Neuron (in vitro differentiated cells): ENCODE measurements around the gene ADAMTS2.

Experiments
- H2AFZ ChIP-seq: one replicate; pipeline ENCODE4 v1.6.1; 2013; ENCODE audit warnings: low read depth, mild to moderate bottlenecking, inconsistent platforms, low read length, moderate library complexity
- H3K27me3 ChIP-seq: one replicate; pipeline ENCODE4 v1.6.1; 2013; ENCODE audit warnings: low read length; ENCODE audit not compliant: insufficient read depth
- H3K36me3 ChIP-seq: one replicate; pipeline ENCODE4 v1.6.1; 2013; ENCODE audit warnings: low read length; ENCODE audit not compliant: insufficient read depth
- H3K4me1 ChIP-seq: one replicate; pipeline ENCODE4 v1.6.1; 2013; ENCODE audit warnings: low read length; ENCODE audit not compliant: insufficient read depth
- H3K4me3 ChIP-seq: 2 replicates; pipeline ENCODE4 v1.5.1; 2013; ENCODE audit warnings: mild to moderate bottlenecking, low read length, moderate library complexity
- H3K9me3 ChIP-seq: one replicate; pipeline ENCODE4 v1.6.1; 2013; ENCODE audit warnings: low read length

Gene ADAMTS2

GRCh38 chr5:179344431-179345182 is 654 bp downstream of the ADAMTS2 start:
- Histone ChIP-seq H3K9me3 (no peaks in the 10 kb centered on the region), H3K36me3 (no peaks in the 10 kb centered on the region), H3K4me3 (peak overlapping the region; percentile 19), H2AFZ (peak overlapping the region; percentile 65), H3K27me3 (peaks cover 63% of the 10 kb centered on the region), H3K4me1 (peaks cover 7% of the 10 kb centered on the region)

DNA sequence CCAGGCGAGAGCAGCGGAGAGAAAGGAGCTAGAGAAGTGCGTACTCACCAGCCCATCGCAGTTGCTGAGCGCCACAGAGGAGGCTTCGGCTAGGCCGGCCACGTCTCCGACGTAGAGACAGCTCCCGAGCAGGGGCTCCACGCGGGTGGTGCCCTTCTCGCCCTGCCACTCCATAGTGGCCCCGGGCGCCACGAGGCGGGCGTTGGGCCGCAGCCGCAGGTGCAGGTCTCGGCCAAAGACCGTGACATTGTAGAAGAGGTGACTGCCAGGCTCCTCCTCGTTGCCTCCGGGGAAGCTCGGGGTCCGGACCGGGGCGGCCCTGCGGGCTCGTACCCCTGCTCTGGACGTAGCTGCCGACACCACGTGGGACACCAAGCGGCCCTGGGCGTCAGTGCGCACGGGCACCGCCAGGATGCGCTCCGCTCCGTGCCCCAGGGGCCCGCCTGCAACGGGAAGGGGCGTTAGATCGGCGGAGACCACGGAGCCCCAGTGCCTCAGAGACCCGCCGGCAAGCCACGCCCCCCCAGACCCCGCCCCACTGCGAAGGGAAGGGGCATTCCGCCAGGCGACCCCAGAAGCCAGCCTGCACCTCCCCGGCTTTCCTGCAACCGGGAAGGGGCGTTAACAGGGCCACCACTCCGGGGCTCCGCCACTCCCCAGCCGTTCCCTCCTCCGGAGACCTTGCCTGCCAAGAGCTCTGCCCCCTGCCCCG is 1.4 kb downstream of the ADAMTS2 start:
- peak overlapping the region; percentile 19 for H3K4me3 ChIP-seq
- peak overlapping the region; percentile 65 for H2AFZ ChIP-seq
- H3K27me3 ChIP-seq = peaks cover 65% of the 10 kb centered on the region
- no peaks in the 10 kb centered on the region for H3K36me3 ChIP-seq
- no peaks in the 10 kb centered on the region for H3K9me3 ChIP-seq
- H3K4me1 ChIP-seq = peaks cover 7% of the 10 kb centered on the region

DNA sequence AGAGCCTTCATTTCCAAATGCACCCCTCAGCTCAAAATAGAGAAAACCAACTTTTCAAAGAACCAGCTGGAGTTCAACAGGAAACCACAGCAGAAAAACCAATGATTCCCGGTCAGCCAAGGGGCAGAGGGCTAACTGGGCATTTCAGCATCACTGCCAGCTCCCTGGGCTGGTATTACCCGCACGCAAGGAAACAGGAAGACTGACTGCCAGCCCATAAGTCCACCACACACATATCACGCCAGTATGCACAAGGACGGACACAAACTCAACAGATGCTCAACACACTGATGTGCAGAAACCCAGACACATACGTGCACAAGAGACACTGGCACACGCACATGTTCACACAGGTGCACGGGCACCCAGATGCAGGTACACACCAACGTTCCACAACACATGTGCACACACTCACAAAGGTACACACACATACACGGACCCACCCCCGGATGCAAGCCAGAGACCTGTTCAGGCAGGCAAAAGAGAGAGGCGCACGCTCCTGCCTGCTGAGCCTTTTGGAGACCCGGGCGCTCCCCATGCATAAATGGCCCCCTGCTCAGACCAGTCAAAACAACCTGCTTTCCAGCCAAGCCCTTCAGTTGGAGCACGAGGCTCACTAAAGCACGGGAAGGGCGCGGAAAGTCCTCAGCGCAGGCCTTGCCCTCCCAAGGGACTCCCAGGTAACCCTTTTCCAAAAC is 2.1 kb downstream of the ADAMTS2 start:
- peaks cover 62% of the 10 kb centered on the region for H3K27me3 ChIP-seq
- no peak overlapping the region for H3K4me3 ChIP-seq
- no peaks in the 10 kb centered on the region for H3K36me3 ChIP-seq
- H3K9me3 ChIP-seq = no peaks in the 10 kb centered on the region
- H3K4me1 ChIP-seq = peaks cover 7% of the 10 kb centered on the region
- no peak overlapping the region for H2AFZ ChIP-seq

DNA sequence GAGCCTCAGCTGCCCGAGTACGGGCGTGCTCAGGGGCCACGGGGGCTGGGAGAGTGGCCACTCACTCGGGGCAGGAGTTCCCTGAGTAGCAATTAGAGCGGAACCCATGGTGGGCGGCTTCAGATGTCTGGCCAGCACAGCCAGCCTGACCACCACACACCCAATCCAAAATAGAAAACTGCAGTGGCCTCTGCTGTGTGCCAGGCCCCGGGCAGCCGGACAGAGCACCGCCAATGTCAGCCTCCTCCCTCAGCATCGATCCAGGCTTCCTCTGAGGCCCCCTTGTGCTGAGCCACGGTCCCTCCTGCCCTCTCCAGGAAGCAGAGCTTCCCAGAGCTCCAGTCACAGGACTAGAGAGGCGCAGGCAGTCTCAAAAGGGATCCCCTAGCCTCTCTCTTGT is 2.7 kb downstream of the ADAMTS2 start:
- H2AFZ ChIP-seq = no peak overlapping the region
- no peaks in the 10 kb centered on the region for H3K9me3 ChIP-seq
- H3K27me3 ChIP-seq = peaks cover 56% of the 10 kb centered on the region
- peaks cover 7% of the 10 kb centered on the region for H3K4me1 ChIP-seq
- H3K36me3 ChIP-seq = no peaks in the 10 kb centered on the region
- no peak overlapping the region for H3K4me3 ChIP-seq

GRCh38 chr5:179340465-179340864 is 4.8 kb downstream of the ADAMTS2 start:
- Histone ChIP-seq H2AFZ (no peak overlapping the region), H3K27me3 (peaks cover 37% of the 10 kb centered on the region)

GRCh38 chr5:179339996-179340395 is 5.3 kb downstream of the ADAMTS2 start:
- Histone ChIP-seq H3K4me3 (no peak overlapping the region), H3K27me3 (peaks cover 37% of the 10 kb centered on the region), H3K9me3 (no peaks in the 10 kb centered on the region), H3K36me3 (no peaks in the 10 kb centered on the region), H3K4me1 (peaks cover 7% of the 10 kb centered on the region), H2AFZ (no peak overlapping the region)

More at GRCh38 chr5:179340465-179340864, 4.8 kb downstream of the ADAMTS2 start:
- H3K4me3 ChIP-seq = no peak overlapping the region
- peaks cover 7% of the 10 kb centered on the region for H3K4me1 ChIP-seq
- H3K9me3 ChIP-seq = no peaks in the 10 kb centered on the region
- H3K36me3 ChIP-seq = no peaks in the 10 kb centered on the region

DNA sequence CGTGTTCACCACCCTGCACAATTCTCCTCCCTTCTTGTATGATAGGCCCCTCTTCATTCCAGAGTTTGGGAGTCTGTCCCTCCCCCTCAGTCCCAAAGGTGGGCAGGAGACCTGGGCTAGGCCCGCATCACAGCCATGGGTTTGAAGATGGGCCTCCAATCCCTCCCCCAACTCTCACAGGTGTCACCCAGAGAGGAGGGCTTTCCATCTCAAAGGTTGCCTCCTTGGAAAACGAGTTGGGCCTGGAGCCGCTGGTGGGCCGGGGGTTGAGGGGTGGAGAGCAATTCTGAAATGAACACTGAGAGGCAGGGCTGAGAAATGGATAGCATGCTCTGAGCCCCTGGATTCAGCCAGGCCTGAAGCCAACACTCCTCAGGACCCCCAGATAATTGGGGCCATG is 6.2 kb downstream of the ADAMTS2 start:
- Histone ChIP-seq H3K27me3 (peaks cover 31% of the 10 kb centered on the region), H2AFZ (no peak overlapping the region), H3K4me1 (no peaks in the 10 kb centered on the region), H3K36me3 (no peaks in the 10 kb centered on the region), H3K9me3 (no peaks in the 10 kb centered on the region), H3K4me3 (no peak overlapping the region)

- Histone ChIP-seq H3K4me1 (no peaks in the 10 kb centered on the region), H3K27me3 (peaks cover 21% of the 10 kb centered on the region), H3K9me3 (no peaks in the 10 kb centered on the region), H3K36me3 (no peaks in the 10 kb centered on the region), H3K4me3 (no peak overlapping the region), H2AFZ (no peak overlapping the region)
Measured at GRCh38 chr5:179337796-179338676, 7.2 kb downstream of the ADAMTS2 start.

- no peaks in the 10 kb centered on the region for H3K36me3 ChIP-seq
- H3K27me3 ChIP-seq = peaks cover 12% of the 10 kb centered on the region
- no peaks in the 10 kb centered on the region for H3K4me1 ChIP-seq
- H3K9me3 ChIP-seq = no peaks in the 10 kb centered on the region
- H3K4me3 ChIP-seq = no peak overlapping the region
- no peak overlapping the region for H2AFZ ChIP-seq
Measured at GRCh38 chr5:179336871-179337795, 8.1 kb downstream of the ADAMTS2 start.

GRCh38 chr5:179336126-179336870 is 9.0 kb downstream of the ADAMTS2 start:
- Histone ChIP-seq H3K27me3 (peaks cover 6% of the 10 kb centered on the region), H3K4me3 (no peak overlapping the region), H2AFZ (no peak overlapping the region), H3K9me3 (no peaks in the 10 kb centered on the region), H3K36me3 (no peaks in the 10 kb centered on the region), H3K4me1 (no peaks in the 10 kb centered on the region)
